ENCODE results near the gene MOCS1. TPM values are rescaled to one million over a fixed set of nuclear protein-coding genes. Genes with fewer than 3 reads are reported as not detected.
"Not testable (repeated sequence)": the region's sequence is repeated elsewhere in the genome, so short reads cannot be mapped to it uniquely, and the experiment has no call there.

The MOCS1 gene
- polyA plus RNA-seq (2013, experiment 1 of 2), result 12.3 TPM
- polyA plus RNA-seq (2013, experiment 2 of 2), result 12.2 TPM

- H3K4me3 ChIP-seq (ENCODE audit: low read length), result peak within 1 kb of the TSS; percentile 95
- H3K9ac ChIP-seq (ENCODE audit: low read depth, low read length), result peak within 1 kb of the TSS; percentile 83
- H3K27ac ChIP-seq (ENCODE audit: low read depth, low read length), result no peak within 1 kb of the TSS; the same call in 1 of the 2 replicates
- H3K36me3 ChIP-seq (ENCODE audit: insufficient read depth, low read length), result no peaks in the 10 kb centered on the region
- WGBS, result 1% methylated on average over 46 of the region's 46 CpGs
- H3K4me1 ChIP-seq (ENCODE audit: insufficient read depth, low read length), result peaks cover 42% of the 10 kb centered on the region
- peaks cover 7% of the 10 kb centered on the region; the same call in 1 of the 2 replicates for H3K27me3 ChIP-seq (ENCODE audit: insufficient read depth, low read length)
- no peaks in the 10 kb centered on the region for H3K9me3 ChIP-seq (ENCODE audit: insufficient read depth, low read depth, low read length)
These were observed at the start of gene MOCS1 for GRCh38 chr6:39934131-39934757. TSS of gene MOCS1 (minus strand) at chr6:39934462. CDS start at chr6:39934417, 45 bp downstream.

GRCh38 chr6:39984051-39984450 is 49.8 kb upstream of the MOCS1 start:
- no peaks in the 10 kb centered on the region for H3K9me3 ChIP-seq (ENCODE audit: insufficient read depth, low read depth, low read length)
- H3K9ac ChIP-seq (ENCODE audit: low read depth, low read length), result no peak overlapping the region
- H3K36me3 ChIP-seq (ENCODE audit: insufficient read depth, low read length), result no peaks in the 10 kb centered on the region
- no peaks in the 10 kb centered on the region for H3K27me3 ChIP-seq (ENCODE audit: insufficient read depth, low read length)
- H3K4me1 ChIP-seq (ENCODE audit: insufficient read depth, low read length), result peaks cover 7% of the 10 kb centered on the region; the same call in 1 of the 2 replicates
- H3K4me3 ChIP-seq (ENCODE audit: low read length), result no peak overlapping the region
- H3K27ac ChIP-seq (ENCODE audit: low read depth, low read length), result no peak overlapping the region

GRCh38 chr6:39983193-39983592 is 48.9 kb upstream of the MOCS1 start:
- Histone ChIP-seq H3K4me1 (ENCODE audit: insufficient read depth, low read length) (peaks cover 7% of the 10 kb centered on the region; the same call in 1 of the 2 replicates), H3K9ac (ENCODE audit: low read depth, low read length) (no peak overlapping the region), H3K36me3 (ENCODE audit: insufficient read depth, low read length) (no peaks in the 10 kb centered on the region), H3K9me3 (ENCODE audit: insufficient read depth, low read depth, low read length) (no peaks in the 10 kb centered on the region), H3K27ac (ENCODE audit: low read depth, low read length) (no peak overlapping the region), H3K27me3 (ENCODE audit: insufficient read depth, low read length) (no peaks in the 10 kb centered on the region), H3K4me3 (ENCODE audit: low read length) (no peak overlapping the region)

GRCh38 chr6:39982720-39983119 is 48.5 kb upstream of the MOCS1 start:
- H3K36me3 ChIP-seq (ENCODE audit: insufficient read depth, low read length), result no peaks in the 10 kb centered on the region
- H3K4me1 ChIP-seq (ENCODE audit: insufficient read depth, low read length), result peaks cover 7% of the 10 kb centered on the region; the same call in 1 of the 2 replicates
- H3K27ac ChIP-seq (ENCODE audit: low read depth, low read length), result no peak overlapping the region
- H3K9ac ChIP-seq (ENCODE audit: low read depth, low read length), result no peak overlapping the region
- no peaks in the 10 kb centered on the region for H3K9me3 ChIP-seq (ENCODE audit: insufficient read depth, low read depth, low read length)
- no peaks in the 10 kb centered on the region for H3K27me3 ChIP-seq (ENCODE audit: insufficient read depth, low read length)
- no peak overlapping the region for H3K4me3 ChIP-seq (ENCODE audit: low read length)

- Histone ChIP-seq H3K4me3 (ENCODE audit: low read length) (no peak overlapping the region), H3K4me1 (ENCODE audit: insufficient read depth, low read length) (peaks cover 7% of the 10 kb centered on the region; the same call in 1 of the 2 replicates), H3K36me3 (ENCODE audit: insufficient read depth, low read length) (no peaks in the 10 kb centered on the region), H3K27ac (ENCODE audit: low read depth, low read length) (no peak overlapping the region), H3K27me3 (ENCODE audit: insufficient read depth, low read length) (no peaks in the 10 kb centered on the region), H3K9me3 (ENCODE audit: insufficient read depth, low read depth, low read length) (no peaks in the 10 kb centered on the region), H3K9ac (ENCODE audit: low read depth, low read length) (no peak overlapping the region)
- WGBS, result 81% methylated on average over 3 of the region's 3 CpGs
These were observed 46.7 kb upstream of the MOCS1 start for GRCh38 chr6:39980839-39981580.

GRCh38 chr6:39979461-39980328 is 45.4 kb upstream of the MOCS1 start:
- no peaks in the 10 kb centered on the region for H3K27me3 ChIP-seq (ENCODE audit: insufficient read depth, low read length)
- no peak overlapping the region for H3K4me3 ChIP-seq (ENCODE audit: low read length)
- WGBS, result 90% methylated on average over 3 of the region's 3 CpGs
- no peaks in the 10 kb centered on the region for H3K36me3 ChIP-seq (ENCODE audit: insufficient read depth, low read length)
- no peaks in the 10 kb centered on the region for H3K9me3 ChIP-seq (ENCODE audit: insufficient read depth, low read depth, low read length)
- H3K4me1 ChIP-seq (ENCODE audit: insufficient read depth, low read length), result peaks cover 7% of the 10 kb centered on the region; the same call in 1 of the 2 replicates
- no peak overlapping the region for H3K9ac ChIP-seq (ENCODE audit: low read depth, low read length)
- no peak overlapping the region for H3K27ac ChIP-seq (ENCODE audit: low read depth, low read length)

- WGBS, result 91% methylated on average over 1 of the region's 1 CpG
These were observed 44.0 kb upstream of the MOCS1 start for GRCh38 chr6:39978240-39978639.

GRCh38 chr6:39973661-39974060 is 39.4 kb upstream of the MOCS1 start:
- H3K36me3 ChIP-seq (ENCODE audit: insufficient read depth, low read length), result no peaks in the 10 kb centered on the region
- H3K9me3 ChIP-seq (ENCODE audit: insufficient read depth, low read depth, low read length), result no peaks in the 10 kb centered on the region
- H3K4me1 ChIP-seq (ENCODE audit: insufficient read depth, low read length), result no peaks in the 10 kb centered on the region
- no peak overlapping the region for H3K27ac ChIP-seq (ENCODE audit: low read depth, low read length)
- H3K9ac ChIP-seq (ENCODE audit: low read depth, low read length), result no peak overlapping the region
- WGBS, result 80% methylated on average over 3 of the region's 3 CpGs
- no peaks in the 10 kb centered on the region for H3K27me3 ChIP-seq (ENCODE audit: insufficient read depth, low read length)
- no peak overlapping the region for H3K4me3 ChIP-seq (ENCODE audit: low read length)

More at GRCh38 chr6:39978240-39978639, 44.0 kb upstream of the MOCS1 start:
- Histone ChIP-seq H3K9me3 (ENCODE audit: insufficient read depth, low read depth, low read length) (no peaks in the 10 kb centered on the region), H3K9ac (ENCODE audit: low read depth, low read length) (no peak overlapping the region), H3K4me1 (ENCODE audit: insufficient read depth, low read length) (peaks cover 7% of the 10 kb centered on the region; the same call in 1 of the 2 replicates), H3K27ac (ENCODE audit: low read depth, low read length) (no peak overlapping the region), H3K4me3 (ENCODE audit: low read length) (no peak overlapping the region), H3K27me3 (ENCODE audit: insufficient read depth, low read length) (no peaks in the 10 kb centered on the region), H3K36me3 (ENCODE audit: insufficient read depth, low read length) (no peaks in the 10 kb centered on the region)

GRCh38 chr6:39972717-39973116 is 38.5 kb upstream of the MOCS1 start:
- H3K4me1 ChIP-seq (ENCODE audit: insufficient read depth, low read length); H3K4me3 ChIP-seq (ENCODE audit: low read length): not testable (repeated sequence)

GRCh38 chr6:39971131-39971530 is 36.9 kb upstream of the MOCS1 start:
- H3K4me3 ChIP-seq (ENCODE audit: low read length); H3K36me3 ChIP-seq (ENCODE audit: insufficient read depth, low read length); H3K9ac ChIP-seq (ENCODE audit: low read depth, low read length); H3K9me3 ChIP-seq (ENCODE audit: insufficient read depth, low read depth, low read length); H3K27ac ChIP-seq (ENCODE audit: low read depth, low read length); H3K4me1 ChIP-seq (ENCODE audit: insufficient read depth, low read length); H3K27me3 ChIP-seq (ENCODE audit: insufficient read depth, low read length): not testable (repeated sequence)
- 97% methylated on average over 5 of the region's 5 CpGs for WGBS

More at GRCh38 chr6:39972717-39973116, 38.5 kb upstream of the MOCS1 start:
- not testable (repeated sequence) for H3K27ac ChIP-seq (ENCODE audit: low read depth, low read length); H3K27me3 ChIP-seq (ENCODE audit: insufficient read depth, low read length); H3K9ac ChIP-seq (ENCODE audit: low read depth, low read length); H3K36me3 ChIP-seq (ENCODE audit: insufficient read depth, low read length); H3K9me3 ChIP-seq (ENCODE audit: insufficient read depth, low read depth, low read length)
- WGBS, result 92% methylated on average over 1 of the region's 1 CpG

GRCh38 chr6:39965751-39966150 is 31.5 kb upstream of the MOCS1 start:
- 86% methylated on average over 1 of the region's 2 CpGs for WGBS
- no peaks in the 10 kb centered on the region for H3K36me3 ChIP-seq (ENCODE audit: insufficient read depth, low read length)
- H3K27me3 ChIP-seq (ENCODE audit: insufficient read depth, low read length), result no peaks in the 10 kb centered on the region
- H3K4me1 ChIP-seq (ENCODE audit: insufficient read depth, low read length), result no peaks in the 10 kb centered on the region
- H3K27ac ChIP-seq (ENCODE audit: low read depth, low read length), result no peak overlapping the region
- H3K4me3 ChIP-seq (ENCODE audit: low read length), result no peak overlapping the region
- no peak overlapping the region for H3K9ac ChIP-seq (ENCODE audit: low read depth, low read length)
- no peaks in the 10 kb centered on the region for H3K9me3 ChIP-seq (ENCODE audit: insufficient read depth, low read depth, low read length)

Measured in HUES64 (cell line).